CD14-positive monocyte (primary cell): ENCODE data around the gene PRRC2B. TPM values are rescaled to one million over a fixed set of nuclear protein-coding genes. Genes with fewer than 3 reads are reported as not detected.

ENCODE experiments used
- DNase-seq, 3 donors: peaks; one replicate each; pipeline ENCODE4 v3.0.0-alpha.2; 2011 to 2022
- H2AFZ ChIP-seq: 2 replicates; pipeline ENCODE4 v1.6.0; 2012; ENCODE audit warnings: mild to moderate bottlenecking, low read depth, low read length, inconsistent platforms; ENCODE audit not compliant: insufficient read depth, poor library complexity, severe bottlenecking
- H3K27ac ChIP-seq, 2 donors: 1 replicate in 1 of 2; 2 replicates in 1 of 2; pipeline ENCODE4 v1.5.1; 2012 to 2013; ENCODE audit warnings: low read length in 2 of 2, control low read depth in 1 of 2, inconsistent platforms in 1 of 2, low read depth in 1 of 2, mild to moderate bottlenecking in 1 of 2
- H3K27me3 ChIP-seq, 2 donors: one replicate each; pipeline versions ENCODE4 v1.6.0 to v1.6.1; 2011 to 2013; ENCODE audit warnings: low read length in 2 of 2; ENCODE audit not compliant: control insufficient read depth in 2 of 2, insufficient read depth in 2 of 2
- H3K36me3 ChIP-seq, 2 donors: replicated peaks in 1 of 2; 1 replicate in 1 of 2; 2 replicates in 1 of 2; pipeline versions ENCODE4 v1.5.1 to v1.6.1; 2012 to 2013; ENCODE audit warnings: low read length in 2 of 2, control low read depth in 1 of 2, inconsistent platforms in 1 of 2, mild to moderate bottlenecking in 1 of 2; ENCODE audit not compliant: insufficient read depth in 2 of 2, control insufficient read depth in 1 of 2
- H3K4me1 ChIP-seq, 2 donors: 1 replicate in 1 of 2; 2 replicates in 1 of 2; pipeline versions ENCODE4 v1.5.1 to v1.6.1; 2012 to 2013; ENCODE audit warnings: low read length in 2 of 2, control low read depth in 1 of 2, inconsistent platforms in 1 of 2, mild to moderate bottlenecking in 1 of 2, moderate library complexity in 1 of 2; ENCODE audit not compliant: insufficient read depth in 2 of 2, control insufficient read depth in 1 of 2
- H3K4me2 ChIP-seq: replicated peaks from 2 replicates; pipeline ENCODE3; 2012; ENCODE audit warnings: low read length, moderate library complexity, mild to moderate bottlenecking; ENCODE audit not compliant: poor library complexity, severe bottlenecking; ENCODE audit errors: extremely low read depth
- H3K4me3 ChIP-seq, 3 experiments: fragments of 200-600 bp in 1 of 3; sonication (generic) in 1 of 3; replicated peaks in 1 of 3; 1 replicate in 2 of 3; 2 replicates in 1 of 3; pipeline ENCODE4 v1.5.1; 2011 to 2013; ENCODE audit warnings: low read length in 3 of 3, mild to moderate bottlenecking in 3 of 3, control low read depth in 2 of 3, low read depth in 2 of 3, inconsistent platforms in 1 of 3, moderate library complexity in 1 of 3
- H3K79me2 ChIP-seq: 2 replicates; pipeline ENCODE4 v1.6.0; 2012; ENCODE audit warnings: mild to moderate bottlenecking, control low read depth, inconsistent platforms, low read length, moderate library complexity; ENCODE audit not compliant: insufficient read depth
- H3K9ac ChIP-seq: 2 replicates; pipeline ENCODE4 v1.6.0; 2017; ENCODE audit warnings: low read length, mild to moderate bottlenecking; ENCODE audit not compliant: insufficient read depth, poor library complexity, severe bottlenecking
- H3K9me3 ChIP-seq, 2 donors: replicated peaks in 1 of 2; 1 replicate in 1 of 2; 2 replicates in 1 of 2; pipeline versions ENCODE4 v1.5.1 to v1.6.1; 2012 to 2013; ENCODE audit warnings: low read length in 2 of 2, control low read depth in 1 of 2; ENCODE audit not compliant: control insufficient read depth in 1 of 2, insufficient read depth in 1 of 2
- H4K20me1 ChIP-seq: 2 replicates; pipeline ENCODE4 v1.6.0; 2012; ENCODE audit warnings: mild to moderate bottlenecking, low read length, control low read depth, moderate library complexity; ENCODE audit not compliant: insufficient read depth
- H3K27ac Mint-ChIP-seq, 7 donors: one replicate each; pipeline ENCODE4 v1.8.0; 2020; ENCODE audit warnings: mild to moderate bottlenecking in 7 of 7, mixed read lengths in 7 of 7, moderate library complexity in 6 of 7, inconsistent platforms in 2 of 7
- H3K27me3 Mint-ChIP-seq, 3 donors: one replicate each; pipeline ENCODE4 v1.8.0; 2021 to 2022; ENCODE audit warnings: low read depth in 3 of 3, mild to moderate bottlenecking in 3 of 3, mixed read lengths in 3 of 3, moderate library complexity in 3 of 3, inconsistent platforms in 1 of 3
- H3K36me3 Mint-ChIP-seq, 2 donors: one replicate each; pipeline ENCODE4 v1.8.0; 2020; ENCODE audit warnings: mixed read lengths in 2 of 2, inconsistent platforms in 1 of 2, mild to moderate bottlenecking in 1 of 2
- H3K4me1 Mint-ChIP-seq: one replicate; pipeline ENCODE4 v1.8.0; 2020; ENCODE audit warnings: mild to moderate bottlenecking, mixed read lengths
- H3K4me3 Mint-ChIP-seq, 2 donors: one replicate each; pipeline ENCODE4 v1.8.0; 2020; ENCODE audit warnings: mild to moderate bottlenecking in 2 of 2, mixed read lengths in 2 of 2, moderate library complexity in 1 of 2
- H3K9me3 Mint-ChIP-seq, 7 donors: one replicate each; pipeline ENCODE4 v1.8.0; 2020 to 2022; ENCODE audit warnings: mixed read lengths in 7 of 7, mild to moderate bottlenecking in 6 of 7, moderate library complexity in 6 of 7, inconsistent platforms in 2 of 7
- CTCF ChIP-seq: fragments of 200-600 bp; IDR thresholded peaks from one replicate; pipeline ENCODE4 v1.8.0; 2022; ENCODE audit warnings: antibody characterized with exemption, mild to moderate bottlenecking
- WGBS: methylation state at CpG from one replicate; pipeline ENCODE4 v1.1.5; 2013; ENCODE audit warnings: missing lambda C conversion rate; ENCODE audit not compliant: insufficient coverage; 5-methylcytosine and 5-hydroxymethylcytosine counted together
- intact Hi-C, 2 donors: fragments of 100-400 bp; cut with micrococcal nuclease; formaldehyde crosslinking; loops; one replicate each; pipeline versions ENCODE4 v1.15.0 to v1.15.1; 2023
- polyA plus RNA-seq, 3 donors: library from polyadenylated mRNA; depleted of rRNA in 1 of 3; unstranded in 2 of 3; stranded (reverse) in 1 of 3; fragments of 300-500 nt in 2 of 3; fragments of >200 nt in 1 of 3; fragmentation: Illumina TruSeq in 2 of 3; gene quantifications; 1 replicate in 2 of 3; 2 replicates in 1 of 3; pipeline ENCODE4 v1.2.3, GENCODE V29; 2012 to 2021

The PRRC2B gene
- polyA plus RNA-seq, 3 donors, result 2.8 to 36.2 (median 8.6) TPM

GRCh38 chr9:131484051-131484445 lies 90.2 kb downstream of the PRRC2B start:
- H3K9ac ChIP-seq, result no peak overlapping the region
- Mint-ChIP-seq H3K4me1 (no peaks in the 10 kb centered on the region), H3K9me3 (peaks cover 0 to 1% (median 0%) of the 10 kb centered on the region in 7 donors), H3K36me3 (peaks cover 95 to 99% of the 10 kb centered on the region in 2 donors), H3K27me3 (no peaks in the 10 kb centered on the region), H3K27ac (no peak overlapping the region), H3K4me3 (no peak overlapping the region)
- no peaks in the 10 kb centered on the region for H3K27me3 ChIP-seq
- H3K9me3 ChIP-seq, result no peaks in the 10 kb centered on the region
- peaks cover 95 to 98% of the 10 kb centered on the region in 2 donors for H3K36me3 ChIP-seq
- no peak overlapping the region for H3K4me3 ChIP-seq
- 94% methylated on average over 7 of the region's 7 CpGs for WGBS
- peaks cover 56% of the 10 kb centered on the region for H4K20me1 ChIP-seq
- H3K4me2 ChIP-seq, result no peak overlapping the region
- TF ChIP-seq CTCF, result no peak
- H3K27ac ChIP-seq, result no peak overlapping the region
- intact Hi-C loops, result no loop called here
- DNase-seq, result no peak
- no peaks in the 10 kb centered on the region for H3K79me2 ChIP-seq
- no peaks in the 10 kb centered on the region for H3K4me1 ChIP-seq
- H2AFZ ChIP-seq, result no peak overlapping the region

GRCh38 chr9:131484560-131485185 lies 90.8 kb downstream of the PRRC2B start:
- DNase-seq, result no peak
- Histone ChIP-seq H3K4me1 (no peaks in the 10 kb centered on the region), H3K79me2 (no peaks in the 10 kb centered on the region), H2AFZ (no peak overlapping the region), H3K9ac (no peak overlapping the region), H3K36me3 (peaks cover 94 to 98% of the 10 kb centered on the region in 2 donors), H3K27me3 (no peaks in the 10 kb centered on the region), H3K9me3 (no peaks in the 10 kb centered on the region), H3K4me3 (no peak overlapping the region), H3K27ac (no peak overlapping the region), H4K20me1 (peaks cover 53% of the 10 kb centered on the region), H3K4me2 (no peak overlapping the region)
- Mint-ChIP-seq H3K4me3 (no peak overlapping the region), H3K36me3 (peaks cover 95 to 99% of the 10 kb centered on the region in 2 donors), H3K9me3 (peaks cover 0 to 1% (median 0%) of the 10 kb centered on the region in 7 donors), H3K27ac (peak overlapping the region in 1 of 7 donors; percentile 15), H3K4me1 (no peaks in the 10 kb centered on the region), H3K27me3 (no peaks in the 10 kb centered on the region)
- no peak for TF ChIP-seq CTCF
- intact Hi-C loops, result no loop called here
- WGBS, result 95% methylated on average over 10 of the region's 15 CpGs
